ENCODE results near the gene BDH1.

BDH1 gene

GRCh38 chr3:197516517-197516889 is 39.3 kb downstream of the BDH1 start:
- Histone ChIP-seq H3K27me3 (no peaks in the 10 kb centered on the region), H3K36me3 (peaks cover 4% of the 10 kb centered on the region; the same call in 1 of the 2 replicates), H3K4me1 (peaks cover 15% of the 10 kb centered on the region), H3K9me3 (no peaks in the 10 kb centered on the region), H3K4me3 (ENCODE audit: low read depth, low read length) (no peak overlapping the region)
- no peak for DNase-seq
- TF ChIP-seq CTCF (IDR thresholded peaks at IDR 0.05; ENCODE audit: low read depth, low read length), result no peak

GRCh38 chr3:197514786-197515355 is 40.9 kb downstream of the BDH1 start:
- H3K4me3 ChIP-seq (ENCODE audit: low read depth, low read length), result no peak overlapping the region

GRCh38 chr3:197513953-197514785 is 41.6 kb downstream of the BDH1 start:
- H3K4me1 ChIP-seq, result peaks cover 4% of the 10 kb centered on the region; the same call in 1 of the 2 replicates
- TF ChIP-seq CTCF (IDR thresholded peaks at IDR 0.05; ENCODE audit: low read depth, low read length), result no peak
- no peak overlapping the region for H3K4me3 ChIP-seq (ENCODE audit: low read depth, low read length)
- H3K9me3 ChIP-seq, result no peaks in the 10 kb centered on the region
- DNase-seq, result no peak
- H3K36me3 ChIP-seq, result peaks cover 4% of the 10 kb centered on the region; the same call in 1 of the 2 replicates
- H3K27me3 ChIP-seq, result no peaks in the 10 kb centered on the region

More at GRCh38 chr3:197514786-197515355, 40.9 kb downstream of the BDH1 start:
- Histone ChIP-seq H3K27me3 (no peaks in the 10 kb centered on the region), H3K4me1 (peaks cover 4% of the 10 kb centered on the region), H3K36me3 (peaks cover 4% of the 10 kb centered on the region; the same call in 1 of the 2 replicates), H3K9me3 (no peaks in the 10 kb centered on the region)
- no peak for TF ChIP-seq CTCF (IDR thresholded peaks at IDR 0.05; ENCODE audit: low read depth, low read length)
- no peak for DNase-seq

- Histone ChIP-seq H3K4me1 (peaks cover 8% of the 10 kb centered on the region; the same call in 1 of the 2 replicates), H3K27me3 (no peaks in the 10 kb centered on the region), H3K4me3 (ENCODE audit: low read depth, low read length) (no peak overlapping the region), H3K36me3 (peaks cover 4% of the 10 kb centered on the region; the same call in 1 of the 2 replicates), H3K9me3 (no peaks in the 10 kb centered on the region)
- TF ChIP-seq CTCF (IDR thresholded peaks at IDR 0.05; ENCODE audit: low read depth, low read length), result no peak
- DNase-seq, result no peak
Observed at GRCh38 chr3:197512691-197513571, 42.8 kb downstream of the BDH1 start.

- peak; percentile 21; the same call in 1 of the 2 replicates for TF ChIP-seq CTCF (IDR thresholded peaks at IDR 0.05; ENCODE audit: low read depth, low read length)
- Histone ChIP-seq H3K4me1 (peaks cover 8% of the 10 kb centered on the region), H3K9me3 (no peaks in the 10 kb centered on the region), H3K36me3 (peaks cover 4% of the 10 kb centered on the region; the same call in 1 of the 2 replicates), H3K4me3 (ENCODE audit: low read depth, low read length) (no peak overlapping the region), H3K27me3 (no peaks in the 10 kb centered on the region)
- DNase-seq, result no peak
Observed at GRCh38 chr3:197511853-197512635, 43.7 kb downstream of the BDH1 start.
